Natural killer cell (primary cell): ENCODE measurements around the gene CHN1. TPM values are rescaled to one million over a fixed set of nuclear protein-coding genes. Genes with fewer than 3 reads are reported as not detected.

ENCODE experiments used
- ATAC-seq, 3 donors: fragments of 150-1000 bp in 2 of 3; fragments of 200-7000 bp in 1 of 3; cut with Tn5 transposase; 1 replicate in 1 of 3; 2 replicates in 2 of 3; pipeline ENCODE4 v1.10.0; 2021; ENCODE audit warnings: mild to moderate bottlenecking in 2 of 3, moderate library complexity in 2 of 3
- DNase-seq, 2 donors: peaks; one replicate each; pipeline versions ENCODE4 v3.0.0 to v3.0.0-alpha.2; 2013 to 2021; ENCODE audit warnings: mixed read lengths in 1 of 2
- H3K27ac ChIP-seq: one replicate; pipeline ENCODE4 v1.5.1; 2013; ENCODE audit warnings: mild to moderate bottlenecking, low read length
- H3K27me3 ChIP-seq: one replicate; pipeline ENCODE4 v1.6.1; 2013; ENCODE audit warnings: low read length; ENCODE audit not compliant: control insufficient read depth, insufficient read depth
- H3K36me3 ChIP-seq: one replicate; pipeline ENCODE4 v1.6.1; 2013; ENCODE audit warnings: low read length; ENCODE audit not compliant: control insufficient read depth, insufficient read depth
- H3K4me1 ChIP-seq: one replicate; pipeline ENCODE4 v1.6.1; 2013; ENCODE audit warnings: low read length; ENCODE audit not compliant: control insufficient read depth, insufficient read depth
- H3K4me3 ChIP-seq: one replicate; pipeline ENCODE4 v1.5.1; 2013; ENCODE audit warnings: low read length
- H3K9me3 ChIP-seq: one replicate; pipeline ENCODE4 v1.6.1; 2013; ENCODE audit warnings: low read length; ENCODE audit not compliant: control insufficient read depth, insufficient read depth
- H3K27ac Mint-ChIP-seq, 2 donors: one replicate each; pipeline ENCODE4 v1.8.0; 2022; ENCODE audit warnings: mild to moderate bottlenecking in 2 of 2, mixed read lengths in 2 of 2, moderate library complexity in 1 of 2
- H3K27me3 Mint-ChIP-seq, 2 donors: one replicate each; pipeline ENCODE4 v1.8.0; 2022; ENCODE audit warnings: low read depth in 2 of 2, mixed read lengths in 2 of 2
- H3K36me3 Mint-ChIP-seq: one replicate; pipeline ENCODE4 v1.8.0; 2022; ENCODE audit warnings: mixed read lengths
- H3K4me1 Mint-ChIP-seq, 2 donors: one replicate each; pipeline ENCODE4 v1.8.0; 2022; ENCODE audit warnings: mixed read lengths in 2 of 2
- H3K4me3 Mint-ChIP-seq: one replicate; pipeline ENCODE4 v1.8.0; 2022; ENCODE audit warnings: mild to moderate bottlenecking, moderate library complexity, mixed read lengths
- H3K9me3 Mint-ChIP-seq, 2 donors: one replicate each; pipeline ENCODE4 v1.8.0; 2022; ENCODE audit warnings: mixed read lengths in 2 of 2
- WGBS: methylation state at CpG from one replicate; pipeline ENCODE4 v1.1.7; 2013; ENCODE audit warnings: missing lambda C conversion rate; ENCODE audit not compliant: insufficient coverage; 5-methylcytosine and 5-hydroxymethylcytosine counted together
- intact Hi-C: fragments of 100-400 bp; cut with micrococcal nuclease; formaldehyde crosslinking; loops from one replicate; pipeline ENCODE4 v1.14.2; 2022
- total RNA-seq, 4 donors: library from RNA; stranded (reverse); fragments of 120-200 nt in 1 of 4; gene quantifications; one replicate each; pipeline versions ENCODE4 v1.2.3 to v1.2.4, GENCODE V29; 2013 to 2022
- TF ChIP-seq, protein P1 (sequence below): fragments of 200-600 bp; IDR thresholded peaks from one replicate; pipeline ENCODE4 v1.8.0; 2022; ENCODE audit warnings: antibody characterized with exemption

CHN1 gene
- total RNA-seq, 3 donors from 2014 or later (not counting 1 experiment from before 2014, with no cell fraction given), result 0.80 to 1.7 (median 0.88) TPM

DNA sequence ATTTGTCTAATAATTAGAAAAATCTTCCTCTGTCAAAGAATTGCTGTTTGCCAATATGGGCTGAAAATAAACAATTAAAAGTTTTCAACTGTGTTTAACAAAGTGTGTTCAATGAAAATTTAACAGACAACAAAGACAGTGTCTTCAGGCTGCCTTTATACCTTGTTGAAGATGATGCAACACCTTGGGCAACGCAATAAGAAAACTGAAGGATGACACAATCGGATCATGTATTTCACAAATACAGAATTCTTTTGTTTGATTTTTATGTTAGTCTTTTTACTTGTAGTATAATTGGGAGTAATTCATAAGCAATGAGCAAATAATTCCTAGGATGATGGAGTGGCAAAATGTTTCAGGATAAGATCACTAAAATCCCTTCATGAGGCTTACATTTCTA, 27.8 kb downstream of the CHN1 start:
- no peaks in the 10 kb centered on the region for H3K36me3 ChIP-seq
- H3K9me3 ChIP-seq, result no peaks in the 10 kb centered on the region
- intact Hi-C loops, result no loop called here
- H3K4me3 ChIP-seq, result no peak overlapping the region
- H3K4me3 Mint-ChIP-seq, result no peak overlapping the region
- 95% methylated on average over 2 of the region's 2 CpGs for WGBS
- no peaks in the 10 kb centered on the region for H3K4me1 ChIP-seq
- TF ChIP-seq, protein P1, sequence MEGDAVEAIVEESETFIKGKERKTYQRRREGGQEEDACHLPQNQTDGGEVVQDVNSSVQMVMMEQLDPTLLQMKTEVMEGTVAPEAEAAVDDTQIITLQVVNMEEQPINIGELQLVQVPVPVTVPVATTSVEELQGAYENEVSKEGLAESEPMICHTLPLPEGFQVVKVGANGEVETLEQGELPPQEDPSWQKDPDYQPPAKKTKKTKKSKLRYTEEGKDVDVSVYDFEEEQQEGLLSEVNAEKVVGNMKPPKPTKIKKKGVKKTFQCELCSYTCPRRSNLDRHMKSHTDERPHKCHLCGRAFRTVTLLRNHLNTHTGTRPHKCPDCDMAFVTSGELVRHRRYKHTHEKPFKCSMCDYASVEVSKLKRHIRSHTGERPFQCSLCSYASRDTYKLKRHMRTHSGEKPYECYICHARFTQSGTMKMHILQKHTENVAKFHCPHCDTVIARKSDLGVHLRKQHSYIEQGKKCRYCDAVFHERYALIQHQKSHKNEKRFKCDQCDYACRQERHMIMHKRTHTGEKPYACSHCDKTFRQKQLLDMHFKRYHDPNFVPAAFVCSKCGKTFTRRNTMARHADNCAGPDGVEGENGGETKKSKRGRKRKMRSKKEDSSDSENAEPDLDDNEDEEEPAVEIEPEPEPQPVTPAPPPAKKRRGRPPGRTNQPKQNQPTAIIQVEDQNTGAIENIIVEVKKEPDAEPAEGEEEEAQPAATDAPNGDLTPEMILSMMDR, result no peak
- DNase-seq (no peak), ATAC-seq (no peak)
- H3K27me3 Mint-ChIP-seq, result peaks cover 14 to 15% of the 10 kb centered on the region in 2 donors
- H3K4me1 Mint-ChIP-seq, result no peaks in the 10 kb centered on the region
- peaks cover 3% of the 10 kb centered on the region for H3K27me3 ChIP-seq
- no peaks in the 10 kb centered on the region for H3K36me3 Mint-ChIP-seq
- no peak overlapping the region for H3K27ac ChIP-seq
- no peaks in the 10 kb centered on the region for H3K9me3 Mint-ChIP-seq
- no peak overlapping the region for H3K27ac Mint-ChIP-seq

DNA sequence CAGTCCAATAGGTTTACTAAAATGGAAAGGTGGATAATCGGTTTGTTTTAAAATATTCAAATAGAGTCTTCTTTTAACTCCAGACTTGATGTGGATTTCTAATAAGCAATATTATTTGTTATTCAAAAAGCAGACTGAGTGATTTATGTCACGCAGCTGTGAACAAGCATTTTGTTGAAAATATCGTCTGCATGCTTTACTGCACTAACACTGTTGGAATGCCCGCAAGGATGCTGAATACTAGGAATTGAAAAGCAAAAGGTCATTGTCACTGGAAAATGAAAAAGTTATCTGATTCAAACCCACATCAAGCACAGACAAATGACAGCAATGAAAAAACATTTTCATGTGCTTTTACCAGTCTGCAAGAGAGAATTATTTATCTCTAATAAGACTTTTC, 31.1 kb downstream of the CHN1 start:
- no peak for ATAC-seq
- Mint-ChIP-seq H3K36me3 (no peaks in the 10 kb centered on the region), H3K27ac (no peak overlapping the region), H3K4me3 (no peak overlapping the region), H3K4me1 (no peaks in the 10 kb centered on the region), H3K9me3 (no peaks in the 10 kb centered on the region), H3K27me3 (peaks cover 13 to 20% of the 10 kb centered on the region in 2 donors)
- intact Hi-C loops, result no loop called here
- H3K4me1 ChIP-seq, result no peaks in the 10 kb centered on the region
- H3K27ac ChIP-seq, result no peak overlapping the region
- peaks cover 3% of the 10 kb centered on the region for H3K27me3 ChIP-seq
- H3K36me3 ChIP-seq, result no peaks in the 10 kb centered on the region
- H3K9me3 ChIP-seq, result no peaks in the 10 kb centered on the region
- WGBS, result 81% methylated on average over 3 of the region's 4 CpGs
- TF ChIP-seq, protein P1, result no peak
- DNase-seq, result no peak
- H3K4me3 ChIP-seq, result no peak overlapping the region

DNA sequence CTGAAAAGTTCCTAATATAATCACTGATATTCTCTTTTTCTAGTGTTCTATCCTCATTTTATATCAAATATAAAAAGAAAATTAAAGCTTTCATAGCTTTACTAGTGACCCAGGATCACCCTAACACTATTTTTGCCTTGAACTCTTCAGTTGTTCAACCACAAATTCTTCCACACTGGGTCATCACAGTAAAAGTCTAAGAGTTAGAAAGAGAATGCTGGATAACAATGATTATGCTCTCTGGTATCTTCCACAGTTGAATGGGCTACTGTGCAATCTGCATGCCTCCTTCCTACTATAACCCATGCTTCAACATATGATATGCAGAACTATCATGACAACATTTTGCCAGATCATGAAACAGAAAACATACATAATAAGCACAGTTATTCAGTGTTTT, 32.3 kb downstream of the CHN1 start:
- no peaks in the 10 kb centered on the region for H3K4me1 ChIP-seq
- H3K27ac ChIP-seq, result no peak overlapping the region
- H3K4me3 Mint-ChIP-seq, result no peak overlapping the region
- no peaks in the 10 kb centered on the region for H3K36me3 ChIP-seq
- intact Hi-C loops, result no loop called here
- H3K4me1 Mint-ChIP-seq, result no peaks in the 10 kb centered on the region
- TF ChIP-seq, protein P1, result no peak
- H3K4me3 ChIP-seq, result no peak overlapping the region
- peaks cover 9 to 22% of the 10 kb centered on the region in 2 donors for H3K27me3 Mint-ChIP-seq
- ATAC-seq (no peak), DNase-seq (no peak)
- H3K9me3 Mint-ChIP-seq, result no peaks in the 10 kb centered on the region
- H3K36me3 Mint-ChIP-seq, result no peaks in the 10 kb centered on the region
- no peaks in the 10 kb centered on the region for H3K9me3 ChIP-seq
- H3K27me3 ChIP-seq, result no peaks in the 10 kb centered on the region
- H3K27ac Mint-ChIP-seq, result no peak overlapping the region
